Upper lobe of left lung (tissue), 6 donors: ENCODE results near the gene PGBD5. TPM values are rescaled to one million over a fixed set of nuclear protein-coding genes. Genes with fewer than 3 reads are reported as not detected.
A peak's percentile ranks its signal among the peaks of the same experiment; 100 is the strongest.

Experiments
- ATAC-seq, 2 donors: fragments of 200-7000 bp; cut with Tn5 transposase; one replicate each; pipeline ENCODE4 v1.9.1; 2022; ENCODE audit warnings: mild to moderate bottlenecking in 2 of 2, moderate library complexity in 2 of 2; ENCODE audit not compliant: low FRiP score in 2 of 2
- DNase-seq, 2 donors: peaks; one replicate each; pipeline ENCODE4 v3.0.0-alpha.2; 2019 to 2020
- H3K27ac ChIP-seq, 4 donors: fragments of 200-600 bp; sonication (generic); one replicate each; pipeline ENCODE4 v1.5.1; 2016 to 2019
- H3K27me3 ChIP-seq, 4 donors: fragments of 200-600 bp; sonication (generic); one replicate each; pipeline ENCODE4 v1.5.1; 2017 to 2019
- H3K36me3 ChIP-seq, 4 donors: fragments of 200-600 bp; sonication (generic); one replicate each; pipeline ENCODE4 v1.5.1; 2016 to 2019
- H3K4me1 ChIP-seq, 4 donors: fragments of 200-600 bp; sonication (generic); one replicate each; pipeline ENCODE4 v1.5.1; 2018 to 2019
- H3K4me3 ChIP-seq, 4 donors: fragments of 200-600 bp; sonication (generic); one replicate each; pipeline ENCODE4 v1.5.1; 2017 to 2019; ENCODE audit warnings: mild to moderate bottlenecking in 2 of 4, moderate library complexity in 1 of 4
- H3K9me3 ChIP-seq, 4 donors: fragments of 200-600 bp; sonication (generic); one replicate each; pipeline ENCODE4 v1.5.1; 2018 to 2019
- CTCF ChIP-seq, 6 experiments: fragments of 450-650 bp in 4 of 6; fragments of 200-600 bp in 2 of 6; sonication (generic) in 2 of 6; IDR thresholded peaks; one replicate each; pipeline ENCODE4 v1.5.1; 2016 to 2019; ENCODE audit warnings: antibody characterized with exemption in 6 of 6
- EP300 ChIP-seq, 4 donors: sonication (generic); formaldehyde crosslinking; IDR thresholded peaks; one replicate each; pipeline ENCODE4 v1.5.1; 2017; ENCODE audit warnings: antibody characterized with exemption in 4 of 4, control low read depth in 2 of 4
- POLR2A ChIP-seq, 4 donors: fragments of 450-650 bp; IDR thresholded peaks; one replicate each; pipeline ENCODE4 v1.5.1; 2016 to 2017; ENCODE audit warnings: antibody characterized with exemption in 4 of 4, mild to moderate bottlenecking in 2 of 4
- POLR2AphosphoS5 ChIP-seq, 2 donors: sonication (generic); formaldehyde crosslinking; IDR thresholded peaks; one replicate each; pipeline ENCODE4 v1.5.1; 2017; ENCODE audit warnings: antibody characterized with exemption in 2 of 2
- WGBS, 2 donors: methylation state at CpG; one replicate each; pipeline ENCODE4 v1.1.5; 2017 to 2018; 5-methylcytosine and 5-hydroxymethylcytosine counted together
- total RNA-seq, 6 donors: library from RNA; depleted of rRNA in 4 of 6; stranded (reverse); fragments of >200 nt in 4 of 6; gene quantifications; one replicate each; pipeline versions ENCODE4 v1.1.0 to v1.2.1, GENCODE V29; 2016 to 2021
- donor health status: DM: no; HTN: no; CAD: no; lungs with moderate emphysema.
- donor health status: DM: no; HTN: yes; CAD: no; lungs with severe emphysema.

PGBD5 gene
- total RNA-seq, 6 donors from 2014 or later: 0.78 to 5.0 (median 3.9) TPM

GRCh38 chr1:230335861-230336522 is 90.1 kb downstream of the PGBD5 start:
- peak in 1 of 2 donors; percentile 26 for ATAC-seq
- WGBS, 2 donors: 69 to 75% methylated on average over 10 to 12 of the region's 12 CpGs
- H3K27ac ChIP-seq: no peak overlapping the region
- no peak overlapping the region for H3K4me3 ChIP-seq
- no peak for DNase-seq
- no peak for TF ChIP-seq POLR2A (IDR thresholded peaks at IDR 0.05)
- no peak for TF ChIP-seq EP300 (IDR thresholded peaks at IDR 0.05)
- no peak for TF ChIP-seq POLR2AphosphoS5 (IDR thresholded peaks at IDR 0.05)
- no peak for TF ChIP-seq CTCF (IDR thresholded peaks at IDR 0.05)
- no peaks in the 10 kb centered on the region for H3K27me3 ChIP-seq
- H3K9me3 ChIP-seq: no peaks in the 10 kb centered on the region
- no peaks in the 10 kb centered on the region for H3K4me1 ChIP-seq
- H3K36me3 ChIP-seq: no peaks in the 10 kb centered on the region

DNA sequence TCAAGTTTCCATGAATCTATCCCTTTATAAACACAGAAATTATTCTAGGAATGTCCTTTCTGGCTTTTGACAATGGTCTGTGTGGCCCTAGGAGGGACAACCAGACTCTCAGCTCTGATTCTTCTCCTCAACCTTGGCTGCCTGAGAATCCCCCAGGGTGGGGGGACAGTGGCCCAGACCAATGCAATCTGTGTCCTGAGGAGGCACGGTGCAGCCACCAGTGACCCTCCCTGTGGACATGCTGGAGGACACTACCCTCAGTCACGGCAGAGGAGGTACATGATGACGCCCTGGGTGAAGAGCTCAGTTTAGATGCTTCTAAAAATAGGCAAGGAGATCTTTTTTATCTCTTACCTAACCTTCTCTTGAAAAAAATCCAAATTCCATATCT is 91.7 kb downstream of the PGBD5 start:
- Histone ChIP-seq H3K36me3 (no peaks in the 10 kb centered on the region), H3K27ac (no peak overlapping the region), H3K27me3 (no peaks in the 10 kb centered on the region), H3K4me3 (no peak overlapping the region), H3K4me1 (no peaks in the 10 kb centered on the region), H3K9me3 (no peaks in the 10 kb centered on the region)
- DNase-seq (no peak), ATAC-seq (no peak)
- 77 to 79% methylated on average over 3 of the region's 3 CpGs for WGBS, 2 donors
- no peak for TF ChIP-seq EP300 (IDR thresholded peaks at IDR 0.05)
- no peak for TF ChIP-seq POLR2AphosphoS5 (IDR thresholded peaks at IDR 0.05)
- TF ChIP-seq POLR2A (IDR thresholded peaks at IDR 0.05): no peak
- no peak for TF ChIP-seq CTCF (IDR thresholded peaks at IDR 0.05)

GRCh38 chr1:230333590-230334446 is 92.3 kb downstream of the PGBD5 start:
- TF ChIP-seq POLR2A (IDR thresholded peaks at IDR 0.05) (no peak), EP300 (IDR thresholded peaks at IDR 0.05) (no peak)
- no peak for DNase-seq
- Histone ChIP-seq H3K36me3 (no peaks in the 10 kb centered on the region), H3K27me3 (no peaks in the 10 kb centered on the region), H3K27ac (no peak overlapping the region), H3K9me3 (no peaks in the 10 kb centered on the region), H3K4me1 (no peaks in the 10 kb centered on the region), H3K4me3 (no peak overlapping the region)
- 85% methylated on average over 20 of the region's 20 CpGs for WGBS, 2 donors
- no peak for ATAC-seq

DNA sequence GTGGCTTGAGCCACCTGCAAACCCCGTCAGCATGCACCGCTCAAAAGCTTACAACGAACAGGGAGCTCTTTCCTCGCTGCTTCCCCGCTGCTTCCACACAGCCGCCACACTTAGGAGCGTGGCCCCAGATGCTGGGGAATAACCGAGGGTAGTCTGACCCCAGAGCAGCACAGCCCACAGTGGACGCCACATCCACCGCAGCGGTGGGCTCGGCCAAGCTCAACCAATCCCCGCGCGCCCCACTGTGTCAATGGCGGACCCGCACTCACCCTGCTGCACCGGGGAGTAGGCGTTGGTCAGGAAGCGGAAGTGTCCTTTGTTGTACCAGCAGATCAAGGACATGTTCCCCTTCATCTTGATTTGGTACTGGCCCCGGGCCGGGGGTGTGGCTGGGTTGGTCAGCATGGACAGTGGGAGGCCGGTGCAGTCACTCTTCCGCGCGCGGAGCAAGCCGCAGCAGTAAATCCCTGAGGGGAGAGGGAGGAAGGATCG is 93.5 kb downstream of the PGBD5 start:
- no peaks in the 10 kb centered on the region for H3K36me3 ChIP-seq
- H3K27ac ChIP-seq: no peak overlapping the region
- H3K4me1 ChIP-seq: no peaks in the 10 kb centered on the region
- no peaks in the 10 kb centered on the region for H3K27me3 ChIP-seq
- no peak for TF ChIP-seq CTCF (IDR thresholded peaks at IDR 0.05)
- no peak for TF ChIP-seq POLR2AphosphoS5 (IDR thresholded peaks at IDR 0.05)
- TF ChIP-seq EP300 (IDR thresholded peaks at IDR 0.05): no peak
- TF ChIP-seq POLR2A (IDR thresholded peaks at IDR 0.05): no peak
- 84 to 96% methylated on average over 15 to 29 of the region's 29 CpGs for WGBS, 2 donors
- H3K4me3 ChIP-seq: no peak overlapping the region
- ATAC-seq (no peak), DNase-seq (peak in 1 of 2 donors; percentile 64)
- H3K9me3 ChIP-seq: no peaks in the 10 kb centered on the region

GRCh38 chr1:230332061-230332460 is 94.1 kb downstream of the PGBD5 start:
- Histone ChIP-seq H3K27ac (no peak overlapping the region), H3K4me1 (no peaks in the 10 kb centered on the region), H3K4me3 (no peak overlapping the region), H3K9me3 (no peaks in the 10 kb centered on the region), H3K36me3 (no peaks in the 10 kb centered on the region), H3K27me3 (no peaks in the 10 kb centered on the region)
- DNase-seq (no peak), ATAC-seq (no peak)
- WGBS, 2 donors: 85 to 92% methylated on average over 8 of the region's 8 CpGs
- TF ChIP-seq POLR2A (IDR thresholded peaks at IDR 0.05) (no peak), CTCF (IDR thresholded peaks at IDR 0.05) (no peak), POLR2AphosphoS5 (IDR thresholded peaks at IDR 0.05) (no peak), EP300 (IDR thresholded peaks at IDR 0.05) (no peak)
